HG02973 (cell line): ENCODE results near the gene GALR2.

Experiments
- ATAC-seq: cut with Tn5 transposase; IDR thresholded peaks from one replicate; pipeline ENCODE4 v1.9.1; 2021; ENCODE audit warnings: moderate library complexity; ENCODE audit not compliant: unreplicated experiment

Gene GALR2

GRCh38 chr17:76124582-76125390 is 50.2 kb downstream of the GALR2 start:
- no peak for ATAC-seq

GRCh38 chr17:76125391-76125675 is 50.8 kb downstream of the GALR2 start:
- ATAC-seq = no peak

GRCh38 chr17:76125922-76126321 is 51.3 kb downstream of the GALR2 start:
- ATAC-seq = no peak
